ENCODE data around the gene SRMS. TPM values are rescaled to one million over a fixed set of nuclear protein-coding genes. Genes with fewer than 3 reads are reported as not detected.

Gene SRMS
- total RNA-seq, 4 donors from 2014 or later: not detected

DNA sequence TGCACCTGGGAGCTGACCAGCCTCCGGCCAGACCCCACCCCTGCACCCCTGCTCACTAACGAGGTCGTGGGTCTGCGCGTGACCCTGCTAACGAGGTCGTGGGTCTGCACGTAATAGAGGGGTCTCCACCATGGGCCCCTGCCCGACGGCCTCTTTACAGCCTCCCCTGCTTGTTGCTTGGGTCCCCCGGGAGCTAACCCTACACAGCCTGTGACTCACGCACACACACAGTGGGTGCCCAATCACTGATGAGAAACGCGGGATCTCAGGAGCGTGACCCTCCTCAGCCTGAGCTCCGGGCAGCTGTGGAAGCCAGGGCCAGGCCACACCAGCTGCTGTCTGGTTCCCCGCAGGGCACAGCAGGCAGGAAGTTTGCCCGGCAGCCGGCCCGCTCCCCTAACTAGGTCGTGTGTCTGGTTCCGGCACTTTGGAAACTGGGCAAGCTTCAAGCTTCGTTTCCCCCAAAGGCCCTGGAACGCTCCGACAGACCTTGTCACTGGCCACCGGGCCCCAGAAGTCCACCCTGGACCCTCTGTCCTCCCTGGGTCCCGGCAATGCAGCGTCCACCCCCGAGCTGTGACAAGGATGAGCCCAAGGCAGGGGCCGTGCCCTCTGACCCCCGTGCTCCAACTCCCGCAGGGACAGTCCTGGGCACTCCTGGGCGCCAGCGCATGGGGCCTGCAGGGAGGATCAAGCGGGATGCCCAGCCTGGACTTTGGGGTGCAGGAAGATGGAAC lies 11.1 kb downstream of the SRMS start:
- H3K9me3 ChIP-seq: no peaks in the 10 kb centered on the region
- H3K27me3 ChIP-seq: peaks cover 0 to 32% of the 10 kb centered on the region in 2 donors
- H3K36me3 ChIP-seq: no peaks in the 10 kb centered on the region
- whole genome bisulfite sequencing, 2 donors: 10 to 42% methylated on average over 2 to 35 of the region's 35 CpGs
- H3K4me1 ChIP-seq: peaks cover 0 to 43% (median 11%) of the 10 kb centered on the region in 4 donors
- TF ChIP-seq POLR2A (IDR thresholded peaks at IDR 0.05): no peak
- no peak for TF ChIP-seq EP300 (IDR thresholded peaks at IDR 0.05)
- TF ChIP-seq, protein P1, sequence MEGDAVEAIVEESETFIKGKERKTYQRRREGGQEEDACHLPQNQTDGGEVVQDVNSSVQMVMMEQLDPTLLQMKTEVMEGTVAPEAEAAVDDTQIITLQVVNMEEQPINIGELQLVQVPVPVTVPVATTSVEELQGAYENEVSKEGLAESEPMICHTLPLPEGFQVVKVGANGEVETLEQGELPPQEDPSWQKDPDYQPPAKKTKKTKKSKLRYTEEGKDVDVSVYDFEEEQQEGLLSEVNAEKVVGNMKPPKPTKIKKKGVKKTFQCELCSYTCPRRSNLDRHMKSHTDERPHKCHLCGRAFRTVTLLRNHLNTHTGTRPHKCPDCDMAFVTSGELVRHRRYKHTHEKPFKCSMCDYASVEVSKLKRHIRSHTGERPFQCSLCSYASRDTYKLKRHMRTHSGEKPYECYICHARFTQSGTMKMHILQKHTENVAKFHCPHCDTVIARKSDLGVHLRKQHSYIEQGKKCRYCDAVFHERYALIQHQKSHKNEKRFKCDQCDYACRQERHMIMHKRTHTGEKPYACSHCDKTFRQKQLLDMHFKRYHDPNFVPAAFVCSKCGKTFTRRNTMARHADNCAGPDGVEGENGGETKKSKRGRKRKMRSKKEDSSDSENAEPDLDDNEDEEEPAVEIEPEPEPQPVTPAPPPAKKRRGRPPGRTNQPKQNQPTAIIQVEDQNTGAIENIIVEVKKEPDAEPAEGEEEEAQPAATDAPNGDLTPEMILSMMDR (IDR thresholded peaks at IDR 0.05): no peak
- peak overlapping the region in 1 of 4 donors; percentile 79 for H3K27ac ChIP-seq
- no peak for DNase-seq (ENCODE audit: low spot score in 2 of 2)
- H3K4me3 ChIP-seq: peak overlapping the region in 1 of 4 donors; percentile 36

GRCh38 chr20:63534831-63535651 lies 12.5 kb downstream of the SRMS start:
- Histone ChIP-seq H3K4me3 (no peak overlapping the region), H3K4me1 (peaks cover 0 to 48% (median 11%) of the 10 kb centered on the region in 4 donors), H3K27ac (no peak overlapping the region), H3K36me3 (no peaks in the 10 kb centered on the region), H3K27me3 (peaks cover 0 to 32% of the 10 kb centered on the region in 2 donors), H3K9me3 (no peaks in the 10 kb centered on the region)
- DNase-seq (ENCODE audit: low spot score in 2 of 2): no peak
- WGBS, 2 donors: 42 to 76% methylated on average over 20 to 43 of the region's 49 CpGs
- TF ChIP-seq POLR2A (IDR thresholded peaks at IDR 0.05) (no peak), EP300 (IDR thresholded peaks at IDR 0.05) (no peak)
- TF ChIP-seq, protein P1 (IDR thresholded peaks at IDR 0.05): no peak

DNA sequence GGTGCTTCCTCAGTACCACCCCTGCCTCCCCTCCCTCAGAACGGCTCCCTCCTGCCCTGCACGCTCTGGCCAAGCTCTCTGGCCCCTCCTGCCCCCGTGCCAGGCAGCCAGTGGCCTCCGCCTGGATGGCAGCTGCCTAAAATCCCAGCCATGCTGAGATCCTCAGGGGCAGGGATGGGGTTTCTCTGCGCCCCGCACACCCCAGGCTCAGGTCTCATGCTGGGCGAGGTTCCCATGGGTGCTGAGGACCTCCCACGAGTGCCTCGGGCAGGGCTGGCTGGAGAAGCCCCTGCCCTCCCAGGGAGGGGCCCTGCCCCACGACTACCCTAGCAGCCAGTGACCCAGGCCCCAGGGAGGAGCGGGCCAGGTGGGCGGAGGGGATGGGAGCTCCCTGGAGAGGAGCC lies 13.1 kb downstream of the SRMS start:
- Histone ChIP-seq H3K9me3 (no peaks in the 10 kb centered on the region), H3K27ac (no peak overlapping the region), H3K27me3 (peaks cover 0 to 32% of the 10 kb centered on the region in 2 donors), H3K4me1 (peaks cover 0 to 49% (median 11%) of the 10 kb centered on the region in 4 donors), H3K4me3 (no peak overlapping the region), H3K36me3 (no peaks in the 10 kb centered on the region)
- no peak for DNase-seq (ENCODE audit: low spot score in 2 of 2)
- TF ChIP-seq POLR2A (IDR thresholded peaks at IDR 0.05) (no peak), EP300 (IDR thresholded peaks at IDR 0.05) (no peak)
- TF ChIP-seq, protein P1 (IDR thresholded peaks at IDR 0.05): no peak
- 44 to 50% methylated on average over 2 to 12 of the region's 12 CpGs for WGBS, 2 donors

GRCh38 chr20:63533871-63534393 lies 13.6 kb downstream of the SRMS start:
- peaks cover 0 to 27% of the 10 kb centered on the region in 2 donors for H3K27me3 ChIP-seq
- H3K9me3 ChIP-seq: no peaks in the 10 kb centered on the region
- H3K4me1 ChIP-seq: peaks cover 0 to 54% (median 11%) of the 10 kb centered on the region in 4 donors
- no peaks in the 10 kb centered on the region for H3K36me3 ChIP-seq
- TF ChIP-seq, protein P1 (IDR thresholded peaks at IDR 0.05): no peak
- TF ChIP-seq EP300 (IDR thresholded peaks at IDR 0.05) (no peak), POLR2A (IDR thresholded peaks at IDR 0.05) (no peak)
- H3K27ac ChIP-seq: no peak overlapping the region
- H3K4me3 ChIP-seq: no peak overlapping the region
- WGBS, 2 donors: 79 to 88% methylated on average over 5 to 15 of the region's 28 CpGs
- DNase-seq (ENCODE audit: low spot score in 2 of 2): no peak
